EH (cell line): ENCODE measurements around the gene FMN1.
"Not testable (repeated sequence)": the region's sequence is repeated elsewhere in the genome, so short reads cannot be mapped to it uniquely, and the experiment has no call there.

ENCODE experiments used
- DNase-seq: peaks from one replicate; pipeline ENCODE4 v3.0.0-alpha.2; 2015; ENCODE audit warnings: low read depth

The FMN1 gene

DNA sequence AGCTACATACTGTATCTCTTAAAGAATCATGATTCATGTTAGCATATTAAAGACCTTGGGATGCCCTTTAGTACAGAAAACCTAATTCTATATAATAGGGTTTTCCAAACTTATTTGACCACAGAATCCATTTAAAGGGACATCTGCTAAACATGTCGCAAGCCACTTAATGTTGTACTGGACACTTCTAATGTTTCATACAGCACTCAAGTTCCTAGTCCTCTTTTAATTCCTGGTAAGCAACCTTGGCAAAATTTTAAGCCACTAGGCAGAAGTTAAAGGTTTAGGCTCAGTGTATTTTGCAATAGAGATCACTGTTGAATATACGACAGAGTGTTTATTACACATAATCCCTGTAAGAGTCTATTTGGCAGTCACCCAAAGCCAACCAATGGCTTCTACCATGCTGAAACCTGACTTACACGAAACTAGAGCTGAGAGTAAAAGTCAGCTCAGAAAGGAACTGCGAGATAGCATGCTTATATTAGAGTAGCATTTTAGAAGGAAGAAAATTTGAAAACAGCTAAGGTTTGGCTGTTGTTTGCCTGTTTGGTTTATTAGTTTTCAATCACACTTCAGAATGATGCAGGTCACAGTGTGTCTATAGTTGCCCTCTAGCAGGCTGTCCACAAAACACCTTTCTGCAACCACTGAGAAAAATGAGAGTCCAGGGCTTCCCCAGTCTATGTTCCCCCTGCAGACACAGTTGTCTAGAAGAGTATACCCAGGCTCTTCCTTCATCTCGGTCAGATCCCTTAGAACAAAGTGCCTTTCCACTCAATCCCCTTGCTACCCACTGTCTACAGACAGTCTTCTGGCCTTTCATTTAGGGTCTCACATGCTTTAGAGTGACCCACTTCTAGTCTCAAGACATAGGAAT, 104.4 kb downstream of the FMN1 start:
- DNase-seq = peak; percentile 83

DNA sequence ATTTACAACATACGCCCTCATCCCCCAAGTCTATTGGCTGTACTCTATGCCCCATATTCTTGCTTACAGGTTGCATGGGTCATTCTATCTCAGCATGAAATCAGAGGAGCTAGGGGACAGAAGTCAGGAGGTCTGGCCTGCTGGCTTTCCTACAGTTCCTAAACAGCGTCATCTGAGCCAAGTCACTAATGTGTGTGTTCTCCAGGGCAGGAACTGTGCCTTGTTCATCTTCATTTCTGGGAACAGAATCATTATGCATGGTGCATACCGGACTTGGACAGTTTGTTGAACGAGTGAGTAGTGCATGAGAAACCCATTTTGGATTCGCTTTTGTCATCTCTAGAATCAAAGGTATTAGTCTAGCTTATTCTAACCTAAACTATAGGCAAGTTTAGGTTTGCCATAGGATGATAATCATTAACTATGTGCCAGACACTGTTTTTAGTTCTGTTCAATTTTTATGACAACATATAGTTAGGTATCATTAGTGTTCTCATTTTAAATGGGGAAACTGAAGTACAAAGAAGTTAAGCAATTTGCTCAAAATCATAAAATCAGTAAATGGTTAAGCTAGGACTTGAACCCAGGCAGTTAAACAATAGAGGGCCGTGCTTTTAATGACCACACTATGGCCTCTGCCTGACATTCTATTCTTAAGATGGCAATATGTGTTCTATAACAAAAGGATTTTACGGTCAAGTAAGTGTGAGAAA, 105.2 kb downstream of the FMN1 start:
- DNase-seq = no peak

DNA sequence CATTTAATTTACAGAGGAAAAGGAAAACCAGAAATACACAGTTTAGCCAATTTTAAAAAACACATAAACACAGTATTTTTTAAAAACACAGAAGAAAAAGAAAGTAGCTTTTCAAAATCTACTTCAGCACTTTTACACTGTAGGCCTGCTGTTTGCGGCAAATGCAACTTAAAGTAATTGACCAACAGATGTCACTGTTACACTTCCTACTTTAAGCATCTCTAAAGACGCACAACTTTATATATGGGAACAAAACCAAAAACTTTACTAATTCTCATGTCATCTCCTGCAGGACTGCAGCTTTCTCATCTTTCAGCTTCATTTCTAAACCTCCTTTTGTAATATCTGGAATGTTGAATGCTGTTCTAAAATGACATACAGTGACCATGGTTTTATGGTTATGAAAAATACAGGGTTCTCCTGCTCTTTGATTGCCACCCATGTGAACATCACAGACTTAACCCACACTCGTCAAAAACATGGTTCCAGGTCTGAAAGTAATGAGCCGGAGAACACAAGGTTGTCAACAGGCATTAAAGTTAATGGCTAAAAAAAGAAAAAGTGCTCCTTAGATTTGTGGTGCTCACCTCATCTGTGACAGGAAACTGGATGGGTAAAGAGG, 107.9 kb downstream of the FMN1 start:
- peak; percentile 79 for DNase-seq

DNA sequence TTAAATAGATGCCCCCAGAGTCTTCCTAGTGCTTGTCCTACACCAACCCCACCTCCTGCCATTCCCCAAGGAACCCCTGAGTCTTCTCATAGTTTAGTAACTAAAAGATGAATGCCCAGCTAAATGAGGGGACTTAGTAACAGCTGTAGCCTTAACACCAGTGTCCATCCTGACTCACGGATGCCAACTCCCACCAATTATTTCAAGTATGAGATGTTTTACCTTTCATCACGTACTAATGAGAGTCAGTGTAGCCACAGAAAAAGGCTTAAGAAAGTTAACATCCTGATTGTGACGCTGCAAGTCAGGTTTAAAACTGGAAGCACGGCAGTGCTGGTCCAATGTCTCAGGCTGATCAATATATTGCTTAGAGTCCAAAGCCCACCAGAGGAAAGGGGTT, 109.9 kb downstream of the FMN1 start:
- DNase-seq = no peak

DNA sequence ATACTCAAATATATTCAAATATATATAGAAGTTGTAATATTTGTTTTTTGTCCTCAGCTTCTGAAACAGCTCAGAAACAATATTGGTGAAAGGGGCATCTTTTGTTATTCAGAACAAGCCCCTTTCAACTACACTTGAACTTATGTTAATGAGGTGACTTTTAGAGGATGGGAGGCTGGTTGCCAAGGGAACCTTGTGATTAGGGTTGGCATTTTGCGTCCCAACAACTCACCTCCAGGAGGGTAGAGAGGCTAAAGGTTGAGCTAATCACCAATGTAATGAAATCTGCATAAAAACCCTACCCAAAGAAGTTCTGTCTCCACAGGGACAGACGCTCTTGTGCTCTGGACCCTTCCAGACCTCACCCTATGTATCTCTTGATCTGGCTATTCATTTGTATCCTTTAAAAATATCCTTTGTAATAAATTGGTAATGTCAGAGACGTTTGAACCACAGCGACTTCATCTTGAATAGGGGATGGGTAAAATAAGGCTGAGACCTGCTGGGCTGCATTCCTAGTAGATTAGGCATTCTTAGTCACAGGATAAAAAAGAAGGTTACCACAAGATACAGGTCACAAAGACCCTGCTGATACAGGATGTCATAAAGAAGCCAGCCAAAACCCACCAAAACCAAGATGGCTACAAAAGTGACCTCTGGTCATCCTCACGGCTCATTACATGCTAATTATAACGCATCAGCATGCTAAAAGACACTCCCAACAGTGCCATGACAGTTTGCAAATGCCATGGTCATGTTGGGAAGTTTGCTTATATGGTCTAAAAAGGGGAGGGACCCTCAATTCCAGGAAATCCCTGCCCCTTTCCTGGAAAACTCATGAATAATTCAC, 111.1 kb downstream of the FMN1 start:
- DNase-seq = peak; percentile 46

DNA sequence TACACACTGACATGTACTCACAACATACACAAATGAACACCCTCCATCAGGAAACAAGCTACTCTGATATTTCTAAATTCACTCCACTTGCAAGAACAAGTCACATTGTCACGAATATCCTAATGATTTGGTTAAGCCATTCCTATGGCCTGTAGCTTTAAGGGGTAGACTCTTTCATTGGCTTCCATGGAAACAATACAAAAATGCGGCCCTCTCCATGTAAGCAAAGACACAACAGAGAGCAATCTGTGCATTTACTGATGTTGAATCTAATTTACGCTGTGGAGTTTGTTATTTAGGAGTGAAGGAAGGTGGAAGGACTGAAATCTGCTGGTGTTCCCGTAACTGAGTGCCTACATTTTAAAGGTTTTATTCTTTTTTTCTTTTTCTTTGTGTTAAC, 114.5 kb downstream of the FMN1 start:
- DNase-seq = no peak

DNA sequence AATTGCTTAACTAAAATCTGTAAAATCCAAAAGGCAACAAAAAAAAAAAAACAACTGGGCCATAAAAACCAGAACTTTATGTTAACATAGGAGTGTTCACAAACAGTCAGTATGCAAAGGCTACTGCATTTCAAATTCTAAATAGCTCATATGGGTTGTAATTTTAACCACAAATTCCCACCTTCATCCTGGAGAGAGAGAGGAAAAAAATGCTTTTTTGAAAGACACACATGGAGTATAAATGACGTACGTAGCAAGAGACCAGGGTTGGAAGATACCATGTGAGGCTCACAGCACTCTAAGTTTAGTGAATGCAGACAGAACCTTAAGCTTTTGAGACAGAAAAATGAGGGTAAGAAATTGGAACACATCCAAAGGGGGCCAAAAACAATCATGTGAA, 115.9 kb downstream of the FMN1 start:
- no peak for DNase-seq

DNA sequence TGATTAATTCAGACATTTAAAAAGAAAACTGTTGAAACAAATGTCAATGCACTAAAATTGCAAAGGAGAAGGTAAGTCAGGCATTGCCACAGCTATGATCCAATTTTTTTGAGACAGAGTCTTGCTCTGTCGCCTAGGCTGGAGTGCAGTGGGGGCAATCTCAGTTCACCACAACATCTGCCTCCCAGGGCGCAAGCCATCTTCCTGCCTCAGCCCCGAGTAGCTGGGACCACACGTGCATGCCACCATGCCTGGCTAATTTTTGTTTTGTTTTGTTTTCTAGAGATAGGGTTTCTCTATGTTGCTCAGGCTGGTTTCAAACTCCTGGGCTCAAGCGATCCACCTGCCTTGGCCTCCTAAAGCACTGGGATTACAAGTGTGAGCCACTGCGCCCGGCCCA, 117.6 kb downstream of the FMN1 start:
- DNase-seq = no peak

DNA sequence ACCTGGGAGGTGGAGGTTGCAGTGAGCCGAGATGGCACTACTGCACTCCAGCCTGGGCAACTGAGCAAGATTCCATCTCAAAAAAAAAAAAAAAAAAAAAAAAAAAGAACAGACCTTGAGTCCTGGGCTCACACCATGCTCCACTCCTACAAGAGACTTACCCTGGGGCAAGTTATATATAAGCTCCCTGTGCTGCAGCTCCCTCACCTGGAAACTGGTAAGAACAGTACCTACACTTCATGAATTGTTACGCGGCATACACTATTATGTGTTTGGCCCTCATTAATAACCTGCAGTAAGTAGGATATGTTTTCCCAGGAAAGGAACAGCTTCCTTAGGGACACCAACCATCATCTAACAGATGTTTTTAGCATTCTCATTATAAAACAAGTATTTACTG, 119.6 kb downstream of the FMN1 start:
- DNase-seq = no peak

DNA sequence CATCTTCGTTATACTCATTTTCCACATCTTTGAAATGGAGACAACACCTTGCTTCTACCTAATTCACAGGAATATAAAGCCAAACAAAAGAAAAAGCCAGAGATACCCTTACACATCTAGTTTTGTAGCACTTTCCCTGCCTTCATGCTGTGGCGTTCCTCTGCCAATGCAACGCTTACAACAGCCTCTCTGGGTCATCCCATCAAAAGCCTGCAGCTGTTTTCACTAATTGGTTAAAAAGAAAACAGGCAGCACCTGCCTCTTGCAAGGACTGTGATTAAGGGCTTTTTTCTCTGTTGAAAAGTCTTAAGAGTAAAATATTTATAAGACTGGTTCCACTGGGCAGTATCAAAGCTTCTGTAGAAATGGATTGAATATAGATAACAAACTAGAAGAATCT, 120.3 kb downstream of the FMN1 start:
- DNase-seq = no peak

DNA sequence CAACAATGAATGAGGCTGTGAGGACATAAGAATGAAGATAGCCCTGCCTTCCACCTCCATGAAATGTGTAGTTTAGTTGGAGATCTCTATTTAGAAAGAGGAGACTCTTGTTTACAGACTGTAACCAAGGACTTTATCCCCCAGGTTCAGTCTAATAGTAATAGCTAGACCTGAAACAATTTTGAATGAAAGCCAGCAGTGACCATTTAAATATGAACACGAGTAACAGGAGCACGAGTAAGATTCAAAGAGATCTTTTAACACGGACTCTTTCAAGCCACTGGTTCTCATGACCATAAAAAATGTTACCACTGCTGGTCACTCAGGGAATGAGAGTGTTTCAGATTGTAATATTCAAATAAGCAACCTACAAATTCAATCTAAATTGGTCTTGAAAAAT, 123.1 kb downstream of the FMN1 start:
- no peak for DNase-seq

DNA sequence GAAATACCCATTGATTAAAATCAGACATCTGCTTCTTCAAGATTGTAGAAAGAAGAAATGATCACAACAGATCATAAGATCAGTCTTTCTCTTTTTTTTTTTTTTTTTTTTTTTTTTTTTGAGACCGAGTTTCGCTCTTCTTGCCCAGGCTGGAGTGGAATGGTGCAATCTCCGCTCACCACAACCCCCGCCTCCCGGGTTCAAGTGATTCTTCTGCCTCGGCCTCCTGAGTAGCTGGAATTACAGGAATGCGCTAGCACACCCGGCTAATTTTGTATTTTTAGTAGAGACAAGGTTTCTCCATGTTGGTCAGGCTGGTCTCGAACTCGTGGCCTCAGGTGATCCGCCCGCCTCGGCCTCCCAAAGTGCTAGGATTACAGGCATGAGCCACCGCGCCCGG, 124.6 kb downstream of the FMN1 start:
- not testable (repeated sequence) for DNase-seq

DNA sequence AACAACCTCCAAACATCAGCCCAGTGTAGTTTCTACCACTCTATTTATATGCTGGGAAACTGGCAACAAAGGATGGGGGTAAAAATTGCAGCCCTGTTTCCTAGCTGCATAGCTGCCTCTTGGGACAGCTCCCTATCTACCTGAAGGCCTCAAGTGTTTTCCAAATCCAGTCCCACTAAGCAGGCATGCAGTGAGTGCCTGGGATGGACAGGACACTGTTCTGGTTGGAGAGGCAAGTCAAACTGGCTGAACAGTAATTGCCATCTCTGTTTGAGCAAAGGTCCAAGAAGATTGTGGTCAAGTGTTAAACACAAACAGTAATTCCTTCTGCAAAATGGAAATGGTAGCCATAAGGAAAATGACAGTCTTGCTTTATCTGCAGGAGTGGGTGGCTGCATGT, 125.4 kb downstream of the FMN1 start:
- no peak for DNase-seq

DNA sequence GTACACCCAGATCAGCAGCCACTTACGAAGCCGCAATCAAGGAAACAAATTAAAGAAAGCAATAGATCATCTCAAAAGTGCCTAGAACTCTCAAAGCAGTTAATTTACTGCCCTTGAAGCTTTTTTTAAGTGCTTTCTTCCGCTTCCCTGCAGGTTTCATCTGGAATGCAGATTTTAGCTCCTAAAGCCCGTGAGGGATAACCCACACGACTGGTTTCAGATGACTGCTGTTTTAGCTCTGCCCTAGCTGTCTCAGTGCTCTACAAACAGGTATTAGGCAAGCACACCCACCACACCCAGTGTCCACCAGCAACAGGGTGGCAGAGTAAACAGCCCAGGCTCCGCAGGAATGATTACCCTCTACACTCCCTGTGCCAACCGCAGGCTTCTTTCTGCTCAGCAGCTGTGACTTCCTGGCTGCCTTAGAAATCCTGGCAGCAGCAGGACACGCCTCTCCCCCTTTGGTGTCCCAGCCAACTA, 126.0 kb downstream of the FMN1 start:
- DNase-seq = peak; percentile 67

DNA sequence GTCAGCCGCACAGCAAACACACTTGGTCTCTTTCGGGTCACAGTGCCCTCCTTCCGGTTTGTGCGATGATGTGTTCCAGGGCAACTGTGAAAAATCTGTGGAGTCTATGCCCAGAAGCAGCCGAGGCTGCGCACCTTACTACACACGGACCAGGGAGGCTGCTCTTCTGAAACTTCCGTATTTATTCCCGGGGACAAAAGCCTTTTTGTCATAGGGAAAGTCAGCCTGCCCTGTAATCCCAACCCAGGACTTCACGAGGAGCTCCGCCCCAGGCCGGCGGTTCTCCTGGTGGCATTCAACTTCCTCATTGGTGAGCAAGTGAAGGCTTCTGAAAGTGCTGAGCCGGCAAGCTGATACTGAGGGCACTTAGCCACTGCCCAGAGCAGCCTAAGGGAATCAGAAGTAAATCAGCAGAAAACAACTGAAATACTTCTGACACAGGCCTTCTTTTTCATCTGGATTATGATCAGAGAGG, 126.5 kb downstream of the FMN1 start:
- DNase-seq = peak; percentile 80

DNA sequence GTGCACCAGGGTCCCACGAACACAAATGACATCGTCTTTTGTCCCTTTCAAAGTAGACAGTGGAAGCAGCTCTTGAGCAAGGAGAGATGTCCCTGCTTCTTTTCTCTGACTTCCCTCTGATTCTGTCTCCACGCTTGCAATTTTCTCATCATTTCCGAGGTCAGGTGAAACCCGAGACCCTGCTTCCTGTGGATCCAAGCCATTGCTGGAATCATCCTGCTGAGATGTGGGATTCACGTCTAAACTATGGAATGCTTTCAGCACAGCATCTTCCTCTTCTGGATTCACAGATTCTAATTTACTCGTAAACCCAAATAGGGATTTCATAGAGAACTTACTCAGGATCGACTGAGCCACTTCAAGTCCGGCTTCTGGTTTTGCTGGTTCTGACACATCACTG, 127.1 kb downstream of the FMN1 start:
- peak; percentile 94 for DNase-seq

DNA sequence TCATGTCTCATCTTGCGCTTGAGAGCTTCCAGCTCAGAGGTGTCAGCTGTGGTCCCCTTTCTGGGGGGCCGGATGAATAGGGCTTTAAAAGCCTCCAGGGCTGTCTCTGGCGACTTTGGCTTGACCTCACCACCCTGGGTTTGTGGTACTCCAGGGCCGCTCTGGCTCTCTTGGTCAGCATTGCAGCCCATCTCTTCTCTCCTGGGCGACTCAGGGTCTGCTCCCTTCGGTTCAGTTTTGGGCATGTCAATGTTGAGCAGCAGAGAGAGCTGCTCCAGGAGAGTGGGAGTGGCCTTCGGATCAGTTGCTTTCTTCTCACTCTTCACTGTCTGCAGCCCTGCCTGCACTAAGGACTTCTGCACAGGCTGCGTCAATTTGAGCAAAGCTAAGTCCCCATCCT, 127.9 kb downstream of the FMN1 start:
- no peak for DNase-seq

DNA sequence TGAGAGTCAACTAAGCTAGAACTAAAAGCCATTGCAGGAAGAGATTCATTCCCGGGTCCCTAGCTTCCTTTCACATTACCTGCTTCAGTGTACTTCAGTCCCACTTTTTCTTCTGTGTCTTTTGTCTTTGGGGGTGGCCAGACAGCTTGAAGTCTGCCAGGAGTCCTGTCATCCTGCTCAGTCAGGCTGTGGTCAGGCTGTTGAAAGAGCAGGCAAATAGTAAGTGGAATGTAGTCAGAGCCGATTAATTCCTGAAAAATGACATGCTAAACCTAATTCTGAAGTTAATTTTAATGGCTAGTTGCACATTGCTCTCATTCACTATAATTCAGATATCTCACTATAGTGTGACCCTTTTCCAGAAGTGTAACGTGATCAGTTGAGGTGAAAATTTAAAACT, 129.6 kb downstream of the FMN1 start:
- DNase-seq = peak; percentile 81

DNA sequence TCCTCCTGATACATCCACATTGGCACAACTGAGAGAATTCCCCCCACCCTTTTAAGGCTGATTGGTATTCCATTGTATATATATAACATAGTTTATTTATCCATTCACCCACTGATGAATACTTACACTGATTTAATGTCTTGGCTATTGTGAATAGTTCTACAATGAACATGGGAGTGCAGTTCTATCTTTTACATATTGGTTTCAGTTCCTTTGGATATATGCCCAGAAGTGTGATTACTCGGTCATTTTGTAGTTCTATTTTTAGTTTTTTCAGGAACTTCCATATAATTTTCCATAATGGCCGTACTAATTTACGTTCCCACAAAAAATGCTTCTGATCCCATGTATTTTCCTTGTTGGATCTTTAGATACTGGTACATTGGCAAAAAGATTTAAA, 135.3 kb downstream of the FMN1 start:
- peak; percentile 50 for DNase-seq

DNA sequence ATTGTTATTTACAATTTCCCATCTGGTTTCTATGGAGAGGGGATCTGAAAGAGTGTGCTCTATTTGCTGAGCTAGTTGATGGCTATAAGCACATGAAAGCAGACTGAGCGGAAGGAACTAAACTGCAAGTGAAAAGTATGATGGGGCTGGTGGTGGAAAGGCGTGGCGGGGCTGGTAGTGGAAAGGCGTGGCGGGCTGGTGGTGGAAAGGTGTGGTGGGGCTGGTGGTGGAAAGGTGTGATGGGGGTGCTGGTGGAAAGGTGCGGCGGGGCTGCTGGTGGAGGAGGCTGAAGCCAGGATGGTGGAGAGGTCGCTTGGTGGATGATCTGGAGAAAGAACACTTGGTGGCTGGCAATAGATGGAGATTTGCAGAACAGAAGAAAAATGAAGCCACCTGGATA, 136.7 kb downstream of the FMN1 start:
- DNase-seq = no peak

DNA sequence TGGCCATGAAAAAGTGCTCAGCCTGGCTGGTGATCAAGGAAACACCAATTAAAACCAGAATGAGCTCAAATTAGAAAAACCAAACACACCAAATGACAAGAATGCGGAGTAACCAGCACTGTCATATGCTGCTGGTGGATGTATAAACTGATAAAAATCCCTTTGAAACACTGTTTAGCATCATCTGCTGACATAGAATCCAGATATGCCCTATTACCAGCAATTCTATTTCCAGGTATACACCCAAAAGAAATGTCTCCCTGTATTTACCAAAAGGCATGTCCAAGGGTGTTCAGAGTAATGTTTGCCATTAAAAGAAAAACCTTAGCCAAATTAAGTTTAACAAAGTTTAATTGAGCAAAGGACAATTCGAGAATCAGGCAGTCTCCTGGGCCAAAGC, 138.6 kb downstream of the FMN1 start:
- peak; percentile 30 for DNase-seq

DNA sequence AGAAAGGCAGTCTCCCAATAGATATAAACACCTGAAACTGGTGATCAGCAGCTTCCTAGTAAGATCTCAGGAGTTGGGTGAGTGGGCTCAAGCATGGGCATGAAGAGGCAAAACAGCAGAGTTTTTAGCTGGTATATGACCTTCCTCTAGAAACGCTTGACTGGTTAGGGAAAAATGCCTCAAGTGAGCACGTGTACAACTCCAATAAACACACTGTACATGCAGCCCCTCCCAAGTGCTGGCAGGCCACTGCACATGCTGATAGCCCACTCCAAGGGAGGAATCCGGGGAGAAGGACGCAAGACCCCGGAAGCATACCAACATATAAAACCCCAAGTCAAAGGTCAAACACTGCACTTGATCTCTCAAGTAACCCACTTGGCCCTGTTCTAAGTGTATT, 143.0 kb downstream of the FMN1 start:
- DNase-seq = no peak
